ENCODE results near the gene CHCHD3. TPM values are rescaled to one million over a fixed set of nuclear protein-coding genes. Genes with fewer than 3 reads are reported as not detected.

The CHCHD3 gene
- total and polyA plus RNA-seq, 2 donors (not counting 1 experiment from before 2014, with no cell fraction given): 80.8 to 94.0 TPM

DNA sequence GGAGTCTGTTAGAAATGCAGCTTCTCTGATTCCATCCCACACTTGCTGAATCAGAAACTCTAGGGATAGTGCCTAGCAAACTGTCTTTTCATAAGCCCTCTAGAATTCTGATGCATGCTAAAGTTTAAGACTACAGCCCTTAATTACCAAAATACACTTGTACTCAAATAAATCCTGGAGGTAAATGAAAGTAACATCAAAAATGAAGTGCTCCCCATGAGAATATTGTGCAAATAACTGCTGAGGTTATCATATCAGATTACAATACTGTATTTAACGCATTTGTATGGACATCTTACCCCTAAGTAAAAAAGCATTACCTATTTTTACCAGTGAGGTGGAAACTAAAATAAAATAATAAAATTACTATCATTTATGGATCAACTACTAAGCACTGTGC lies 104.7 kb downstream of the CHCHD3 start:
- Histone ChIP-seq H3K4me2 (ENCODE audit: extremely low read depth, insufficient read depth, low read length) (no peak overlapping the region), H4K20me1 (ENCODE audit: control insufficient read depth, extremely low read depth, insufficient read depth, low read length) (peaks cover 2% of the 10 kb centered on the region), H3K79me2 (ENCODE audit: control insufficient read depth, insufficient read depth, low read length) (peaks cover 3% of the 10 kb centered on the region), H3K9ac (ENCODE audit: insufficient read depth, low read length) (no peak overlapping the region), H3K27ac (ENCODE audit: insufficient read depth, low read length) (no peak overlapping the region), H3K9me3 (ENCODE audit: control insufficient read depth, insufficient read depth, low read depth, low read length) (no peaks in the 10 kb centered on the region), H3K4me1 (ENCODE audit: control insufficient read depth, extremely low read depth, insufficient read depth, low read length) (no peaks in the 10 kb centered on the region), H3K27me3 (ENCODE audit: control insufficient read depth, insufficient read depth, low read length) (no peaks in the 10 kb centered on the region), H2AFZ (ENCODE audit: low read length) (no peak overlapping the region), H3K4me3 (replicated peaks in 1 of 4; ENCODE audit: control extremely low read depth in 1 of 4, insufficient read depth in 1 of 4, low read depth in 3 of 4, low read length in 4 of 4) (no peak overlapping the region), H3K36me3 (ENCODE audit: control insufficient read depth, insufficient read depth, low read length) (no peaks in the 10 kb centered on the region)
- DNase-seq (ENCODE audit: low read depth in 2 of 2): no peak
- TF ChIP-seq, protein P1, sequence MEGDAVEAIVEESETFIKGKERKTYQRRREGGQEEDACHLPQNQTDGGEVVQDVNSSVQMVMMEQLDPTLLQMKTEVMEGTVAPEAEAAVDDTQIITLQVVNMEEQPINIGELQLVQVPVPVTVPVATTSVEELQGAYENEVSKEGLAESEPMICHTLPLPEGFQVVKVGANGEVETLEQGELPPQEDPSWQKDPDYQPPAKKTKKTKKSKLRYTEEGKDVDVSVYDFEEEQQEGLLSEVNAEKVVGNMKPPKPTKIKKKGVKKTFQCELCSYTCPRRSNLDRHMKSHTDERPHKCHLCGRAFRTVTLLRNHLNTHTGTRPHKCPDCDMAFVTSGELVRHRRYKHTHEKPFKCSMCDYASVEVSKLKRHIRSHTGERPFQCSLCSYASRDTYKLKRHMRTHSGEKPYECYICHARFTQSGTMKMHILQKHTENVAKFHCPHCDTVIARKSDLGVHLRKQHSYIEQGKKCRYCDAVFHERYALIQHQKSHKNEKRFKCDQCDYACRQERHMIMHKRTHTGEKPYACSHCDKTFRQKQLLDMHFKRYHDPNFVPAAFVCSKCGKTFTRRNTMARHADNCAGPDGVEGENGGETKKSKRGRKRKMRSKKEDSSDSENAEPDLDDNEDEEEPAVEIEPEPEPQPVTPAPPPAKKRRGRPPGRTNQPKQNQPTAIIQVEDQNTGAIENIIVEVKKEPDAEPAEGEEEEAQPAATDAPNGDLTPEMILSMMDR (conservative IDR thresholded peaks at IDR 0.05 in 1 of 2, IDR thresholded peaks at IDR 0.05 in 1 of 2; ENCODE audit: low read depth in 1 of 2, low read length in 2 of 2): no peak
- no peak for TF ChIP-seq EZH2 (IDR thresholded peaks at IDR 0.05; ENCODE audit: low read length, missing control alignments)

DNA sequence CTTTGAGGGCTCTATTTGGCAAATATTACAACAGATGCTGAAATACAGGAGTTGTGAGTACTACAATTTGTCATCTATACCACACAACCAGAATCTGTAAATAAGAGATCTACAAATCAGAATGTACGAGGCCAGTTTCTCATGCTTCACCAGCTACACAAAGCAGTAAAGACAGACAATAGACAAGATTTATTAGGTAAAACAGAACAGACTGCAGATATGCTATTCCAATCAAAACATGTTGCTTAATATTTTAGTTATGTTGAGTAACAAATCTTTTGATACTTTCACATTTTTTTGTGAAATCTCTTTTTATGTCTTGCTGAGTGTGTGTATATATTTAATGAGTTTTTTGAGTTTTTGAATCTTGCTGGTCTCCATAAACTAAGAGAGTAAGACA lies 109.1 kb downstream of the CHCHD3 start:
- no peak overlapping the region for H3K27ac ChIP-seq (ENCODE audit: insufficient read depth, low read length)
- peak in 1 of 2 donors; percentile 69 for DNase-seq (ENCODE audit: low read depth in 2 of 2)
- H3K79me2 ChIP-seq (ENCODE audit: control insufficient read depth, insufficient read depth, low read length): peaks cover 3% of the 10 kb centered on the region
- H3K4me3 ChIP-seq (replicated peaks in 1 of 4; ENCODE audit: control extremely low read depth in 1 of 4, insufficient read depth in 1 of 4, low read depth in 3 of 4, low read length in 4 of 4): no peak overlapping the region
- no peak overlapping the region for H3K9ac ChIP-seq (ENCODE audit: insufficient read depth, low read length)
- no peaks in the 10 kb centered on the region for H3K27me3 ChIP-seq (ENCODE audit: control insufficient read depth, insufficient read depth, low read length)
- no peak overlapping the region for H3K4me2 ChIP-seq (ENCODE audit: extremely low read depth, insufficient read depth, low read length)
- no peaks in the 10 kb centered on the region for H3K4me1 ChIP-seq (ENCODE audit: control insufficient read depth, extremely low read depth, insufficient read depth, low read length)
- H3K9me3 ChIP-seq (ENCODE audit: control insufficient read depth, insufficient read depth, low read depth, low read length): no peaks in the 10 kb centered on the region
- peaks cover 2% of the 10 kb centered on the region for H4K20me1 ChIP-seq (ENCODE audit: control insufficient read depth, extremely low read depth, insufficient read depth, low read length)
- no peaks in the 10 kb centered on the region for H3K36me3 ChIP-seq (ENCODE audit: control insufficient read depth, insufficient read depth, low read length)
- TF ChIP-seq EZH2 (IDR thresholded peaks at IDR 0.05; ENCODE audit: low read length, missing control alignments): no peak
- TF ChIP-seq, protein P1 (conservative IDR thresholded peaks at IDR 0.05 in 1 of 2, IDR thresholded peaks at IDR 0.05 in 1 of 2; ENCODE audit: low read depth in 1 of 2, low read length in 2 of 2): no peak
- H2AFZ ChIP-seq (ENCODE audit: low read length): no peak overlapping the region

DNA sequence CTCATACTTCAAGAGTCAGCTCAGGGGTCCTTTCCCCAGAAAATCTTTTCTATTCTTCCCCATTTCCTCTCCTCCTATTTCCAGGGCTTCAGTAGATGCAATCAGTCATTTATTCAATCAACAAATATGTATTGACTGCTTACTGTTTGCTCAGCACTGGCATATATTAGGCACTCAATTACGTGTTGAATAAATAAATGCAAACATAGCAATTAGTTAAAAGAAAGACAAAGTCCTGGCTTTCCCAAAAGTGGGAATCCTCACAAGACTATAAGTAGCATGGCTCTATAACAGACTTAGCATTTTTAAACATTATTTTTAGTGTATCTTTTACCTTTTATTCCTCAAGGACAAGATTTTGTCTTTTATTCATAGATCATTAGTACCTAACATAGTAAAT lies 111.6 kb downstream of the CHCHD3 start:
- Histone ChIP-seq H2AFZ (ENCODE audit: low read length) (no peak overlapping the region), H4K20me1 (ENCODE audit: control insufficient read depth, extremely low read depth, insufficient read depth, low read length) (no peaks in the 10 kb centered on the region), H3K9ac (ENCODE audit: insufficient read depth, low read length) (no peak overlapping the region), H3K9me3 (ENCODE audit: control insufficient read depth, insufficient read depth, low read depth, low read length) (no peaks in the 10 kb centered on the region), H3K4me3 (replicated peaks in 1 of 4; ENCODE audit: control extremely low read depth in 1 of 4, insufficient read depth in 1 of 4, low read depth in 3 of 4, low read length in 4 of 4) (no peak overlapping the region), H3K27ac (ENCODE audit: insufficient read depth, low read length) (no peak overlapping the region), H3K27me3 (ENCODE audit: control insufficient read depth, insufficient read depth, low read length) (no peaks in the 10 kb centered on the region), H3K4me2 (ENCODE audit: extremely low read depth, insufficient read depth, low read length) (no peak overlapping the region), H3K36me3 (ENCODE audit: control insufficient read depth, insufficient read depth, low read length) (no peaks in the 10 kb centered on the region), H3K4me1 (ENCODE audit: control insufficient read depth, extremely low read depth, insufficient read depth, low read length) (no peaks in the 10 kb centered on the region), H3K79me2 (ENCODE audit: control insufficient read depth, insufficient read depth, low read length) (no peaks in the 10 kb centered on the region)
- DNase-seq (ENCODE audit: low read depth in 2 of 2): no peak
- TF ChIP-seq, protein P1 (conservative IDR thresholded peaks at IDR 0.05 in 1 of 2, IDR thresholded peaks at IDR 0.05 in 1 of 2; ENCODE audit: low read depth in 1 of 2, low read length in 2 of 2): no peak
- TF ChIP-seq EZH2 (IDR thresholded peaks at IDR 0.05; ENCODE audit: low read length, missing control alignments): no peak
